OCI-LY1 (cell line): Measurements from ENCODE around the gene PGS1.

Experiments used
- EZH2 ChIP-seq: fragments of 200-600 bp; sonication (generic), shearing (Covaris generic); IDR thresholded peaks from 2 replicates; pipeline ENCODE4 v1.8.0; 2017; ENCODE audit warnings: borderline replicate concordance, mixed run types, mild to moderate bottlenecking, antibody characterized with exemption, low read length, moderate library complexity, mixed read lengths
- TF ChIP-seq, protein P1 (sequence below): fragments of 200-600 bp; sonication (generic), shearing (Covaris generic); IDR thresholded peaks from 2 replicates; pipeline ENCODE4 v1.5.1; 2017; ENCODE audit warnings: mild to moderate bottlenecking, antibody characterized with exemption, low read length, moderate library complexity, mixed read lengths

DNA sequence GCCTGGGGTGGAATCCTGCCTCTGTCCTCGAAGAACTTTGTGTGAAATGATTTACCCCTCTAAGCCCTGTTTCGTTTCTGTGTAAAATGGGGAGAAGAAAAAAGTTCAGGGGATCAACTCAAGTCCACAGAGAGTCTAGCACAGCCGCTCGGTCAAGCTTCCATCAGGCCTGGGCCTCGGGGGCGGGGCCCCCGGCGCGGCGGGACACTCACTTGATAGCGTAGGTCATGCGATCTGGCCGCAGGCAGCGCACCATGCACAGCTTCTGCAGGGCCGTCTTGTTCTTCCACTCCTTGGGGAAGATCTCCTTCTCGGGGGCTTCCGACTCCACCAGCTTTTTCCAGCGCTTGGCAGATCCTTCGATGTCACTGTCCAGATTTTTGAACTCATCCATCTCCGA lies 65.9 kb downstream of the PGS1 start:
- TF ChIP-seq, protein P1, sequence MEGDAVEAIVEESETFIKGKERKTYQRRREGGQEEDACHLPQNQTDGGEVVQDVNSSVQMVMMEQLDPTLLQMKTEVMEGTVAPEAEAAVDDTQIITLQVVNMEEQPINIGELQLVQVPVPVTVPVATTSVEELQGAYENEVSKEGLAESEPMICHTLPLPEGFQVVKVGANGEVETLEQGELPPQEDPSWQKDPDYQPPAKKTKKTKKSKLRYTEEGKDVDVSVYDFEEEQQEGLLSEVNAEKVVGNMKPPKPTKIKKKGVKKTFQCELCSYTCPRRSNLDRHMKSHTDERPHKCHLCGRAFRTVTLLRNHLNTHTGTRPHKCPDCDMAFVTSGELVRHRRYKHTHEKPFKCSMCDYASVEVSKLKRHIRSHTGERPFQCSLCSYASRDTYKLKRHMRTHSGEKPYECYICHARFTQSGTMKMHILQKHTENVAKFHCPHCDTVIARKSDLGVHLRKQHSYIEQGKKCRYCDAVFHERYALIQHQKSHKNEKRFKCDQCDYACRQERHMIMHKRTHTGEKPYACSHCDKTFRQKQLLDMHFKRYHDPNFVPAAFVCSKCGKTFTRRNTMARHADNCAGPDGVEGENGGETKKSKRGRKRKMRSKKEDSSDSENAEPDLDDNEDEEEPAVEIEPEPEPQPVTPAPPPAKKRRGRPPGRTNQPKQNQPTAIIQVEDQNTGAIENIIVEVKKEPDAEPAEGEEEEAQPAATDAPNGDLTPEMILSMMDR, result no peak
- TF ChIP-seq EZH2, result no peak
